BLaER1 treated with 17β-estradiol and CSF1 and Interleukin-3, amounts not matched to agents 10 nM and 100 nM (cell line): Measurements from ENCODE around the gene CEMP1.

ENCODE experiments used
- H3K27ac ChIP-seq, 11 experiments: shearing (Covaris generic); formaldehyde crosslinking; 2 replicates each; pipeline ENCODE4 v1.8.1; 2022
- H3K27me3 ChIP-seq, 11 experiments: shearing (Covaris generic); formaldehyde crosslinking; 2 replicates each; pipeline ENCODE4 v1.8.1; 2022
- H3K36me3 ChIP-seq, 11 experiments: shearing (Covaris generic); formaldehyde crosslinking; 2 replicates each; pipeline ENCODE4 v1.8.1; 2022
- H3K4me1 ChIP-seq, 10 experiments: shearing (Covaris generic); formaldehyde crosslinking; 2 replicates each; pipeline ENCODE4 v1.8.1; 2022
- H3K4me2 ChIP-seq, 11 experiments: shearing (Covaris generic); formaldehyde crosslinking; 2 replicates each; pipeline ENCODE4 v1.8.1; 2022
- H3K4me3 ChIP-seq, 10 experiments: shearing (Covaris generic); formaldehyde crosslinking; 2 replicates each; pipeline ENCODE4 v1.8.1; 2022
- H3K9ac ChIP-seq, 11 experiments: shearing (Covaris generic); formaldehyde crosslinking; 2 replicates each; pipeline ENCODE4 v1.8.1; 2022
- H3K9me3 ChIP-seq, 11 experiments: shearing (Covaris generic); formaldehyde crosslinking; replicated peaks in 1 of 11; 2 replicates each; pipeline ENCODE4 v1.8.1; 2022
- H4K20me1 ChIP-seq, 11 experiments: shearing (Covaris generic); formaldehyde crosslinking; 2 replicates each; pipeline ENCODE4 v1.8.1; 2022
- Cebpa-rat ChIP-seq, 11 experiments: shearing (Covaris generic); IDR thresholded peaks; 2 replicates each; pipeline ENCODE4 v1.8.1; 2022

Gene CEMP1

GRCh38 chr16:2500430-2500917, 30.7 kb downstream of the CEMP1 start:
- no peak overlapping the region for H3K27ac ChIP-seq
- peak overlapping the region in 2 of 11 experiments; percentile 46 to 55; a peak in 2 of 22 replicates for H3K4me2 ChIP-seq
- peaks cover 5 to 94% (median 75%) of the 10 kb centered on the region in 11 experiments; a peak in 21 of 22 replicates for H4K20me1 ChIP-seq
- H3K27me3 ChIP-seq = no peaks in the 10 kb centered on the region
- peaks cover 47 to 63% (median 58%) of the 10 kb centered on the region in 10 experiments for H3K4me1 ChIP-seq
- H3K4me3 ChIP-seq = no peak overlapping the region
- no peak for TF ChIP-seq Cebpa-rat (IDR thresholded peaks at IDR 0.05)
- peak overlapping the region in 3 of 11 experiments; percentile 13 to 46 (median 18); a peak in 3 of 22 replicates for H3K9ac ChIP-seq
- H3K36me3 ChIP-seq = peaks cover 13 to 72% (median 63%) of the 10 kb centered on the region in 11 experiments
- no peaks in the 10 kb centered on the region for H3K9me3 ChIP-seq

- Histone ChIP-seq H3K4me1 (peaks cover 47 to 64% (median 58%) of the 10 kb centered on the region in 10 experiments), H3K9ac (no peak overlapping the region), H3K36me3 (peaks cover 13 to 75% (median 63%) of the 10 kb centered on the region in 11 experiments), H3K27me3 (no peaks in the 10 kb centered on the region), H3K27ac (no peak overlapping the region), H3K9me3 (no peaks in the 10 kb centered on the region), H3K4me3 (no peak overlapping the region), H3K4me2 (no peak overlapping the region), H4K20me1 (peaks cover 5 to 94% (median 80%) of the 10 kb centered on the region in 11 experiments; a peak in 21 of 22 replicates)
- no peak for TF ChIP-seq Cebpa-rat (IDR thresholded peaks at IDR 0.05)
Observed at GRCh38 chr16:2499890-2500429, 31.2 kb downstream of the CEMP1 start.

GRCh38 chr16:2499454-2499853, 31.8 kb downstream of the CEMP1 start:
- Histone ChIP-seq H3K9me3 (no peaks in the 10 kb centered on the region), H3K27ac (no peak overlapping the region), H4K20me1 (peaks cover 5 to 94% (median 84%) of the 10 kb centered on the region in 11 experiments; a peak in 21 of 22 replicates), H3K4me3 (no peak overlapping the region), H3K36me3 (peaks cover 13 to 77% (median 63%) of the 10 kb centered on the region in 11 experiments), H3K9ac (peak overlapping the region in 4 of 11 experiments; percentile 28 to 59 (median 38); a peak in 2 of 22 replicates), H3K27me3 (no peaks in the 10 kb centered on the region), H3K4me1 (peaks cover 47 to 66% (median 58%) of the 10 kb centered on the region in 10 experiments), H3K4me2 (no peak overlapping the region; a peak in 1 of 22 replicates)
- TF ChIP-seq Cebpa-rat (IDR thresholded peaks at IDR 0.05) = no peak

- Histone ChIP-seq H3K27ac (peak overlapping the region in 5 of 11 experiments; percentile 15 to 47 (median 37); a peak in 8 of 22 replicates), H4K20me1 (peaks cover 5 to 100% (median 92%) of the 10 kb centered on the region in 11 experiments; a peak in 21 of 22 replicates), H3K4me1 (peaks cover 49 to 67% (median 59%) of the 10 kb centered on the region in 10 experiments), H3K4me2 (peak overlapping the region; percentile 63 to 86 (median 79)), H3K9ac (peak overlapping the region; percentile 28 to 71 (median 49); a peak in 16 of 22 replicates), H3K9me3 (no peaks in the 10 kb centered on the region), H3K36me3 (peaks cover 13 to 85% (median 66%) of the 10 kb centered on the region in 11 experiments), H3K4me3 (no peak overlapping the region), H3K27me3 (no peaks in the 10 kb centered on the region)
- no peak for TF ChIP-seq Cebpa-rat (IDR thresholded peaks at IDR 0.05)
Observed at GRCh38 chr16:2498531-2499253, 32.5 kb downstream of the CEMP1 start.

GRCh38 chr16:2497695-2498484, 33.3 kb downstream of the CEMP1 start:
- Histone ChIP-seq H3K27me3 (no peaks in the 10 kb centered on the region), H3K4me3 (peak overlapping the region in 1 of 10 experiments; percentile 17; a peak in 1 of 20 replicates), H3K4me2 (peak overlapping the region; percentile 63 to 86 (median 79)), H3K4me1 (peaks cover 44 to 67% (median 58%) of the 10 kb centered on the region in 10 experiments), H4K20me1 (peaks cover 5 to 100% (median 97%) of the 10 kb centered on the region in 11 experiments; a peak in 21 of 22 replicates), H3K27ac (peak overlapping the region in 6 of 11 experiments; percentile 15 to 51 (median 41); a peak in 10 of 22 replicates), H3K9ac (peak overlapping the region; percentile 28 to 71 (median 49); a peak in 19 of 22 replicates), H3K9me3 (no peaks in the 10 kb centered on the region), H3K36me3 (peaks cover 13 to 89% (median 69%) of the 10 kb centered on the region in 11 experiments)
- no peak for TF ChIP-seq Cebpa-rat (IDR thresholded peaks at IDR 0.05)

- Histone ChIP-seq H3K27me3 (no peaks in the 10 kb centered on the region), H4K20me1 (peaks cover 5 to 100% (median 96%) of the 10 kb centered on the region in 11 experiments; a peak in 21 of 22 replicates), H3K9ac (peak overlapping the region; percentile 5 to 71 (median 49); a peak in 17 of 22 replicates), H3K4me2 (peak overlapping the region; percentile 63 to 86 (median 79)), H3K36me3 (peaks cover 13 to 89% (median 67%) of the 10 kb centered on the region in 11 experiments), H3K4me1 (peaks cover 36 to 60% (median 51%) of the 10 kb centered on the region in 10 experiments), H3K9me3 (no peaks in the 10 kb centered on the region), H3K4me3 (no peak overlapping the region; a peak in 1 of 20 replicates), H3K27ac (peak overlapping the region in 8 of 11 experiments; percentile 9 to 51 (median 35); a peak in 11 of 22 replicates)
- TF ChIP-seq Cebpa-rat (IDR thresholded peaks at IDR 0.05) = no peak
Observed at GRCh38 chr16:2497116-2497630, 34.0 kb downstream of the CEMP1 start.

- Histone ChIP-seq H4K20me1 (peaks cover 5 to 100% (median 96%) of the 10 kb centered on the region in 11 experiments; a peak in 21 of 22 replicates), H3K4me1 (peaks cover 29 to 53% (median 44%) of the 10 kb centered on the region in 10 experiments), H3K27ac (peak overlapping the region in 6 of 11 experiments; percentile 10 to 51 (median 35); a peak in 9 of 22 replicates), H3K27me3 (no peaks in the 10 kb centered on the region), H3K4me3 (no peak overlapping the region), H3K9me3 (no peaks in the 10 kb centered on the region), H3K9ac (peak overlapping the region in 8 of 11 experiments; percentile 45 to 71 (median 55); a peak in 10 of 22 replicates), H3K4me2 (peak overlapping the region; percentile 63 to 86 (median 79)), H3K36me3 (peaks cover 13 to 89% (median 62%) of the 10 kb centered on the region in 11 experiments)
- no peak for TF ChIP-seq Cebpa-rat (IDR thresholded peaks at IDR 0.05)
Observed at GRCh38 chr16:2496223-2497115, 34.7 kb downstream of the CEMP1 start.
